Measurements from ENCODE around the gene PLEKHO1.

GRCh38 chr1:150106341-150106740 lies 43.4 kb upstream of the PLEKHO1 start:
- TF ChIP-seq, protein P1, sequence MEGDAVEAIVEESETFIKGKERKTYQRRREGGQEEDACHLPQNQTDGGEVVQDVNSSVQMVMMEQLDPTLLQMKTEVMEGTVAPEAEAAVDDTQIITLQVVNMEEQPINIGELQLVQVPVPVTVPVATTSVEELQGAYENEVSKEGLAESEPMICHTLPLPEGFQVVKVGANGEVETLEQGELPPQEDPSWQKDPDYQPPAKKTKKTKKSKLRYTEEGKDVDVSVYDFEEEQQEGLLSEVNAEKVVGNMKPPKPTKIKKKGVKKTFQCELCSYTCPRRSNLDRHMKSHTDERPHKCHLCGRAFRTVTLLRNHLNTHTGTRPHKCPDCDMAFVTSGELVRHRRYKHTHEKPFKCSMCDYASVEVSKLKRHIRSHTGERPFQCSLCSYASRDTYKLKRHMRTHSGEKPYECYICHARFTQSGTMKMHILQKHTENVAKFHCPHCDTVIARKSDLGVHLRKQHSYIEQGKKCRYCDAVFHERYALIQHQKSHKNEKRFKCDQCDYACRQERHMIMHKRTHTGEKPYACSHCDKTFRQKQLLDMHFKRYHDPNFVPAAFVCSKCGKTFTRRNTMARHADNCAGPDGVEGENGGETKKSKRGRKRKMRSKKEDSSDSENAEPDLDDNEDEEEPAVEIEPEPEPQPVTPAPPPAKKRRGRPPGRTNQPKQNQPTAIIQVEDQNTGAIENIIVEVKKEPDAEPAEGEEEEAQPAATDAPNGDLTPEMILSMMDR (IDR thresholded peaks at IDR 0.05) = no peak
- TF ChIP-seq POLR2A (IDR thresholded peaks at IDR 0.05) (no peak), EP300 (IDR thresholded peaks at IDR 0.05) (no peak)
